Activated gamma-delta T cell treated with anti-CD3 and anti-CD28 coated beads, Interleukin-2, amount 50 U/mL, for 16 hours (primary cell): ENCODE measurements around the gene NADK.
"Not testable (repeated sequence)": the region's sequence is repeated elsewhere in the genome, so short reads cannot be mapped to it uniquely, and the experiment has no call there.

Experiments
- DNase-seq: peaks from one replicate; pipeline ENCODE4 v3.0.0-alpha.2; 2020; ENCODE audit warnings: low read depth

The NADK gene

DNA sequence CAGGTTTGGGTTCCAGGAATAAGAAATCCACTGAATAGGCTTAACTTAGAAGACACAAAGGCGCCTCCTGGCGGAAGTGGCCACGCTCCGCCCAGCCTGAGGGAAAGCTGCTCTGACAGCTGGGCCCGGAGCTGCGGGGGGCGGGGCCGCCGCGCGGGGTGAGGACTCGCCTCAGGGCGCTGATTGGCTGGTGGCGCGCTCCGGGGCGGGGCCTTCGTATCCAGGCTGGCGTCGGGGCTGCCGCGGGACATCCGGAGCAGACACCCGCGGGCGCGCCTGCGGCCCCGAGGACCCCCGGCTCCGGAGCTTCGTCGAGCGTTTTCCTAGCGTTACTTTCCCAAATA lies 31.7 kb downstream of the NADK start:
- DNase-seq = not testable (repeated sequence)

DNA sequence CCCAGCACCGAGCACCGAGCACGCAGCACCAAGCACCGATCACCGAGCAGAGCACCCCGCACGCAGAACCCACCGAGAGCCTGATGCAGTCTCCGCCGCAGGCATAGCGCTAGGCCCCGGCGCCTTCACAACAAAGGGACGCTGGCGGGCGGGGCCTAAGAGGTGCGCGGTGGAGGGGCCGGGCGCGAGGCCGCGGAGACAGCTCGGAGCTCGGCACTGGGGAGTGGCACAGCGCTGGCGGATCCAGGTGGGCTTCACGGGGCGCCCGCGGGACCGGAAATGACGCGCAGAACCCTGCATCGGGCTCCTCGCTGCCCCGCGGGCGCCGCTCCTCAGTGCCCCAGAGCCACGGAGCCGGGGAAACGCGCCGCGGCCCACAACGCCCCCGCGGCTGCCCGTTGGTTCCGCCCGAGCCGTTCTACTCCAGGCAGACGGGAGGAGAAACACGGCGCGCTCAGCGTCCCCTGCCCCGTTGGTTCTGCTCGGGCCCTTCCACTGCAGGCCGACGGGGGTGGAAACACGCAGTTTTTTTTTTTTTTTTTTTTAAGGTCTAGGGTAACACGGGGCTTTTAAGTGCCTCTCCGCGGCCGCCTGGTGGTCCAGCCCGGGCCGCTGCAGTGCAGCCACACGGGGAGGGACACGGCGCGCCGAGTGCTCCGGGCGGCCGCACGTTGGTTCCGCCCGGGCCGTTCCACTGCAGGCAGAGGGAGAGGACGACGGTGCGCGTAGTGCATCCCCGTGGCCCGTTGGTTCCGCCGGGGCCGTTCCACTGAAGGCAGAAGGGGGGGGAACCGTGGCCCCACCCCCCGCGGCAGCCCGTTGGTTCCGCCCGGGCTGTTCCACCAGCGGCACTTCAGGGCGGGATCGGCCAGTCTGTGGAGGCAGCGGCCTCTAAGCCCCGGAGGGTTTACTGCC lies 32.4 kb downstream of the NADK start:
- DNase-seq = peak; percentile 63

- DNase-seq = not testable (repeated sequence)
Measured at GRCh38 chr1:1742529-1742928, 35.7 kb downstream of the NADK start.

DNA sequence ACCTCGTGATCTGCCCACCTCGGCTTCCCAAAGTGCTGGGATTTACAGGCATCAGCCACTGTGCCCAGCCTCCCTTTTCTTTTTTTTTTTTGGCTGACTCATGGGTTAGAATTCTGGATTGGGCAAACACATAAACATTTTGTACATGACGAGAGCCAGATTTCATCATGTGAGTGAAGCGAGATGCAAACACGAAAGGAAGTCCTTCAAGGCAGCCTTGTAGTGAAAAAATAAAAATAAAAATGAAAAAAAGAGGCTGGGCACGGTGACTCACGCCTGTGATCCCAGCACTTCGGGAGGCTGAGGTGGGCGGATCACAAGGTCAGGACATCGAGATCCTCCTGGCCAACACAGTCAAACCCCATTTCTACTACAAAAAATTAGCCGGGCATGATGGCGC lies 37.3 kb downstream of the NADK start:
- DNase-seq = not testable (repeated sequence)

DNA sequence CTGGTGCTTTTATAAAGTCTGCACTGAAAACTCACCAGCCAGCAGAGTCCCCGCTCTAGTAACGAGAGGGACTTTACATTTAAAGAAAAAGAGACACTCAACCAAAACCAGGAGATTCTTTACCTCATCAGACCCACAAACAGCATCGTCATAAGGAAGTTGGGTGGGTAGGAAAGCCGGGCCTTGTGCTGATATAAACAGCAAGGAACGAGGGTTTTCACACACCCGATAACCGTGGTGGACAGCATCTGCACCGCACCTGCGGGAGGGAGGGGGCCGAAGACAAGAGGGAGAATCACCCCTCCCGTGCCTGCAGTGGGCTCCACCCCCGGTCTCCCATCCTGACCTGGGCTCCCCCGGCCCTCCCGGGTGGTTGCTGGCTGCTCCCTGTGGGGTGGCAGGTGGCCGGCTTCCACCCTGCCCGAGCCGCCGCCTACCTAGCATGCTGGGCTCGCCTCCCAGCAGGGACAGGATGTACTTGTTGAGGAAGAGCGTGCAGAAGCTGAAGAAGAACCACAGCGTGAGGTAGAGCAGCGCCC lies 39.4 kb downstream of the NADK start:
- not testable (repeated sequence) for DNase-seq

DNA sequence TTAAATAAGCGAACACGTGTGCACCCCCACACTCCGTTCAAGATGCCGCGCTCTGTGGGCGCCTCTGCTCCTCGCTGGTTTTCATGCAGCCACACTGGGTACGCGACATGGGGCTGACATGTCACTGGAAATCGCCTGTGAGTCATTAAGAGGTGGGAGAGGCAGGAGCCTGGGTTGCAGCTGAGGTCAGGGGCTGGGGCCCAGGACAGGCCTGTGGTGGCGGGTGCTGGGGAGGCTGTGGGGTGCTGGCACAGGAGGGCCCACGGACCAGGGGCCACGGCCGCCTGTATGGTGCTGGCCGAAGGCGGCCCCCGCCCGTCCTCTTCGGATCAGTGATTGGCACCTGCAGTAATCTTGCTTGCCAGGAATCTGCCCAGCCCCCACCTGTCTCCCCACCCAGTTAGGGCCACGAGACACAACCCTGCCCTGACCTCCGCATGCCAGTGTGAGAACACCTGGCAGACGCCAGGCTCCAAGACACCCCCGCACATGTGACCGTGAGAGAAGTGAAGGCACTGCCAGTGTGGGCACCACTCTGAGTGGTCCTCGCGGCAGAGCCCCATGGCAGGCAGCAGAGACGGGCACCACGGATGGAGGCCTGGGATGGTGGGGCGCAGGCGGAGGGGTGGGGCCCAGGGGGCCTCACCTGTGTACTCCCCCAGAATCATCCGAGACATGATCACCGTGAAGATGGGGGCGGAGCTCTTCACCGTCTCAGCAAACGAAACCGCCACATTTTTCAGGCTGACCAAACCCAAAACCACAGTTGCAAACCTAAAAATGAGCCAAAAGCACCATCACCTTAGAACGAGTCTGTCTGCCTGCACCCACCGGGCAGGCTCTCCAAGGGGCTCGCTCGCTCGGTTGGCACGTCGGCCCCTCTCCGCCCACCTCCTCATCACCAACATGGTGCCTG lies 40.3 kb downstream of the NADK start:
- not testable (repeated sequence) for DNase-seq

DNA sequence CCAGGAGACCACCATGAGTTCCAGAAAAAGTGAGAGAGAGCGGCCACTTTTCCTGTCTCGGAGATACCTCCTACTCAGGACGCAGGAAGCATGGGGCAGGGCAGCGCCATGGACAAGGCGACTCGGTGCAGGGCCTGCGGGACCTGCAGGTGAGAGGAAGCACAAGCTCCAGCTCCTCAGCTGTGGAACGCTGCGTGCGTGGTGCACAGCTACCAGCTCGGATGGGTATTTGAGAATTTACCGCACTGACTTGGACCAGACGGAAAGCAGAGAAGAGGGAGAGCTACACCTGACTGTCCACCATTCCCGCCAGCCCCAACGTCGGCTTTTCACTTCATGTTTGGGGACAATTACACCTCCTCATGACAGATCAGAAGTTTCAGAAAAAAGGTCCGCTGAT lies 45.9 kb downstream of the NADK start:
- no peak for DNase-seq

GRCh38 chr1:1730870-1731269 lies 47.4 kb downstream of the NADK start:
- no peak for DNase-seq

- DNase-seq = not testable (repeated sequence)
Measured at GRCh38 chr1:1730230-1730629, 48.0 kb downstream of the NADK start.

- not testable (repeated sequence) for DNase-seq
Measured at GRCh38 chr1:1729116-1729816, 49.0 kb downstream of the NADK start.

DNA sequence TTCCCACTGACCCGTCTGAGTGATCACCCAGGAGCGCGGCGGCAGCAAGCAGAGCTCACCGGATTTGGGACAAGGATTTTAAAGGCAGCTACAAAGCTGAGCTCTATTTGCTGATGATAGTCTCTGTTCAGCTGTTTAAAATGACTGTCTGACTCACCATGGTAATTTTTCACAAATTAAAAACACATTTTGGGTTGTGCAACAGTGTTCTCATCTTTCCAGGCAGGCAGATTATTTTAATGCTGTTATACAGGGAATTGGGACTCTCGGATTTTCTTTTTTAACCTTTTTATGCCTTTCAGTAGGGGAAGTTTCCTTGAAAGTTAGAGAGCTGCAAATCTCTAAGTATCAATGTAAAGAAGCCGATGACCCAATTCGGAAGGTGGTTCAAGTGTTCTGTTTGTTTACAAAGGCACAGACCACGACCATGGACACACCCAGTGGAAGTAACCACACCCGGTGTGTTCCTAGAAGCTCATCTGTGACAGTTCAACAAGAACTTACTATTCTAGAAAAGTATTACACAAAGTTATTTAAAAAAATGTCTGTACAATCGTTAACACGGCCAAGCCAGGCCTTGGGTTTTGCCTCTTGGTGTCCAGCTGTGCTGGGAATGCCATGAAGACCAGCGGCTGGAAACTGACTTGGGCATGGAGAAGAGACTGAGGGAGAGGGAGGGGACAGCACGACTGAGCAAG lies 49.8 kb downstream of the NADK start:
- not testable (repeated sequence) for DNase-seq

DNA sequence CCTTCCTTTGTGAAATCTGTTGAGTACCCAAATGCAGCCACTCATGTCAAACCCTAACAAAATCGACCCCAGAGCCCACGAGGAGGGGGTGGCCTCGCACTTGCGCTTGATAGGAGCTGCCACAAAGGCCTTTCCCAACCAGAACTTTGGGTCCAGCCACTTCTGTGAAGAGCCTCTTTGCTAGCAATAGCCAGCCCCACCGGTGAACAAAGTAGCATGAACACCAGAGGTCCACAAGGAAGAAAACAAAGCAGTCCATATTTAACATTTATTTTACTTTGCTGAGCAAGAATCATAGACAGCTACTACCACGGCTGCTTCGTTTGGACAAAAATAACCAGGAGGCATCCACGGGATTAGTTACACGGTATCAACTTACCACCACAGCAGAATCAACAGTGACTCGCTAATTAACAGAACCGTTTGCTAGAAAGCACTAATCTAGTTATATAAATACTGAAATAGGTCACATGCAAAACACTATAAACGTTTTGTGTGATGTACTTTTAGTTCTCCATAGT lies 51.1 kb downstream of the NADK start:
- DNase-seq = not testable (repeated sequence)

DNA sequence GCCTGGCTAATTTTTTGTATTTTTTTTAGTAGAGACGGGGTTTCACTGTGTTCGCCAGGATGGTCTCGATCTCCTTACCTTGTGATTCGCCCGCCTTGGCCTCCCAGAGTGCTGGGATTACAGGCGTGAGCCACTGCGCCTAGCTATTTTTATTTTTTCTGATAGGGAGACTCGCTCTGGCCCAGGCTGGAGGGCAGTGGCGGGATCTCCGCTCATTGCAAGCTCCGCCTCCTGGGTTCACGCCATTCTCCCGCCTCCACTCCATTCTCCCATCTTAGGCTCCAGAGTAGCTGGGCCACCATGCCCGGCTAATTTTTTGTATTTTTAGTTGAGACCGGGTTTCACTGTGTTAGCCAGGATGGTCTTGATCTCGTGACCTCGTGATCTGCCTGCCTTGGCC lies 52.2 kb downstream of the NADK start:
- not testable (repeated sequence) for DNase-seq

DNA sequence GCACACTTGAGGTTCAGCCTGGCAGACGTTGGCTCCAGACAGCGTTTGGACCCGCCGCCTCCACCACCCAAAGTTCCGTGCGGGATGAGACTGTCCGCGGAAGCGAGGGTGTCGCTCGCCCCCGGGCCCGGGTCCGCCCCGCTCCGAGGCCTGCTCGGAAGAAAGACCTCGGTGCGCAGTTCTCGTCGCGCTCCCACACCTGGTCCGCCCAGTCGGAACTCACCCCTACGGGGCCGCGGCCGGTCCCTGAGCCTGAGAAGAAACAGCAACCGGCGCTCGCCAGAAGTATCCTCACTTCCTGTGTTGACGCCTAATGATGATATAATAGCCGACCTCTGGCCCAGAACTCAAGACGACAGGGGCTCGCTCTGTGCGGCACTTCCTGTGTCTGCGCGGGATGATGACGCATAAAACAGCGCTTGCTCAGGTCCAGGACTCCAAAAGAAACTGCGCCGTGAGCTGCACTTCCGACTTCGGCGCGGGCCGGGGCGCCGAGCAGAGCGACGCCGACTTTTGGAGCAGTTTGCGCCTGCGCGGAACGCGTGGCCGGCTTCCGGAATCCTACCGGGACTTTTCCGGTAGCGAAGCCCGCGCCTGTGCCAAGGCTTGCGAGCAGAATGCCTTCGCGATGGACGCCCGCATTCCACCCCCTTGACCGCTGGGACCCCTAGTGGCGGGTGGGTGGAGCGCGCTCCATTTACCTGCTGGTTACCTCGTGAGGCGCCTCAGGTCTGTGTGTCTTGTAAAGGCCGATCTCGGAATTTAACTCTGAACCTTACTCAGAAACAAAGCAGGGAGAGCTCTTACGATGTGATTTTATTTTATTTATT lies 54.0 kb downstream of the NADK start, which contains the start of gene CDK11A:
Gene CDK11A (minus strand): TSS at position 323 of the 830 bp plus-strand sequence. CDS start 1,539 bp downstream, outside the sequence.
- DNase-seq = peak; percentile 98

DNA sequence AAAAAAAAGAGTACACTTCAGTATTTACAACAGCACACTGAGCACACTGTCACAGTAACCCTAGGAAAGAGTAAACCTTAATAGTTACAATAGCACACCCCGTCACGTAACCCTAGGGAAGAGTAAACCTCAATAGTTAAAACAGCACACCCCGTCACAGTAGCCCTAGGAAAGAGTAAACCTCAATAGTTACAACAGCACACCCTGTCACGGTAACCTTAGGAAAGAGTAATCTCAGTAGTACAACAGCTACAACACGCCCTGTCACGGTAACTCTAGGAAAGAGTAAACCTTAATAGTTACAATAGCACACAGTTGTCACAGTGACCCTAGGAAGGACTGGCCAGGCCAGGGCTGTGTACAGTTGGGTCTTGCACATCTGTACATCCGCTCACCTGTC lies 57.1 kb downstream of the NADK start:
- no peak for DNase-seq

- not testable (repeated sequence) for DNase-seq
Measured at GRCh38 chr1:1715109-1715883, 63.0 kb downstream of the NADK start.

GRCh38 chr1:1707897-1708296 lies 70.4 kb downstream of the NADK start:
- not testable (repeated sequence) for DNase-seq

GRCh38 chr1:1707241-1707640 lies 71.0 kb downstream of the NADK start:
- DNase-seq = not testable (repeated sequence)

- DNase-seq = not testable (repeated sequence)
Measured at GRCh38 chr1:1705623-1706022, 72.6 kb downstream of the NADK start.
